Aorta (tissue), 5 donors: ENCODE results near the gene DCC. TPM values are rescaled to one million over a fixed set of nuclear protein-coding genes. Genes with fewer than 3 reads are reported as not detected.

Source experiments
- ATAC-seq: fragments of 200-7000 bp; cut with Tn5 transposase; one replicate; pipeline ENCODE4 v1.9.1; 2022; ENCODE audit warnings: moderate library complexity; ENCODE audit not compliant: low FRiP score
- DNase-seq, 2 donors: peaks; one replicate each; pipeline ENCODE4 v3.0.0-alpha.2; 2020
- H3K27ac ChIP-seq, 2 donors: one replicate each; pipeline ENCODE4 v1.5.1; 2013; ENCODE audit warnings: low read length in 2 of 2, mild to moderate bottlenecking in 2 of 2, moderate library complexity in 2 of 2, control low read depth in 1 of 2, inconsistent platforms in 1 of 2, low read depth in 1 of 2
- H3K27me3 ChIP-seq, 2 donors: one replicate each; pipeline ENCODE4 v1.6.1; 2013; ENCODE audit warnings: control low read depth in 1 of 2, low read length in 1 of 2, mild to moderate bottlenecking in 1 of 2, moderate library complexity in 1 of 2; ENCODE audit not compliant: insufficient read depth in 2 of 2, control insufficient read depth in 1 of 2
- H3K36me3 ChIP-seq, 2 donors: one replicate each; pipeline ENCODE4 v1.6.1; 2013; ENCODE audit warnings: control low read depth in 1 of 2, low read length in 1 of 2, mild to moderate bottlenecking in 1 of 2; ENCODE audit not compliant: insufficient read depth in 2 of 2, control insufficient read depth in 1 of 2
- H3K4me1 ChIP-seq, 2 donors: one replicate each; pipeline ENCODE4 v1.6.1; 2013; ENCODE audit warnings: low read length in 2 of 2, control low read depth in 1 of 2, mild to moderate bottlenecking in 1 of 2, moderate library complexity in 1 of 2; ENCODE audit not compliant: insufficient read depth in 2 of 2, control insufficient read depth in 1 of 2
- H3K4me3 ChIP-seq, 2 donors: one replicate each; pipeline ENCODE4 v1.5.1; 2013; ENCODE audit warnings: low read length in 2 of 2, control low read depth in 1 of 2, mild to moderate bottlenecking in 1 of 2
- H3K9me3 ChIP-seq: one replicate; pipeline ENCODE4 v1.6.1; 2013; ENCODE audit warnings: mild to moderate bottlenecking, low read length; ENCODE audit not compliant: control insufficient read depth
- WGBS, 2 donors: extraction: QIAGEN DNeasy Blood & Tissue Kit; methylation state at CpG; one replicate each; pipeline ENCODE4 v1.1.7; 2013; 5-methylcytosine and 5-hydroxymethylcytosine counted together
- intact Hi-C, 2 donors: fragments of 100-400 bp; cut with DNase I; formaldehyde crosslinking; loops; one replicate each; pipeline versions ENCODE4 v1.14.2 to v1.15.0; 2022
- polyA plus RNA-seq, 2 donors: library from polyadenylated mRNA; stranded (reverse); fragments of 200-250 nt; gene quantifications; one replicate each; pipeline ENCODE4 v1.2.3, GENCODE V29; 2013
- total RNA-seq, 2 donors: library from RNA; stranded (reverse); fragmentation: NEBNext Ultra II Directional; extraction: Animal tissue kit (Norgen Biotek cat#: 25700); gene quantifications; one replicate each; pipeline ENCODE4 v1.2.1, GENCODE V29; 2021
- donor health status: healthy with polysubstance abuse.
- donor health status: Bipolar disorder and iron deficiency.
- donor health status: DM: no; HTN: no; CAD: no.
- donor health status: DM: no; HTN: no; CAD: no.
- donor health status: DM: yes; HTN: yes; CAD: no.

DCC gene
- total and polyA plus RNA-seq, 4 donors, result 0.78 TPM; not detected in 3

DNA sequence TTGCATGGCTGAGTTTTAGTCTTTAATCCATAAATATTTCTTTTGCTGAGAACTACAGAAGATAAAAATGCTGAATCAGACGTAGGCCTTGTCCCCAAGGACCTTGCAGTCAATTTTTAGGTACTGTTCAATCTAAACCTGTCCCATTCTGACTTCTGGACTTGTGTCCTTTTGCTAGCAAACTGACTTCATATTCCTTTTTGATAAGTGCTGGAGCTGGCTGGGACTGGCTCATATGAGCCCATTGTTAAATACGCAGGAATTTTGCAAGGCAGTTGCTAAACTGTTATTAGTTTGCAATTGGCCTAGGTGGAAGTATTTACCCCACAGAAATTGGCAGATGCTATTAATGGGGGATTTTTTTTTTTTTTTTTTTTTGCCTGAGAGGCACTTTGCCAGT is 941.4 kb downstream of the DCC start:
- Histone ChIP-seq H3K27me3 (no peaks in the 10 kb centered on the region), H3K27ac (no peak overlapping the region), H3K4me3 (no peak overlapping the region), H3K4me1 (no peaks in the 10 kb centered on the region), H3K36me3 (no peaks in the 10 kb centered on the region), H3K9me3 (peaks cover under 1% of the 10 kb centered on the region)
- ATAC-seq (no peak), DNase-seq (no peak)
- 48 to 53% methylated on average over 2 of the region's 2 CpGs for WGBS, 2 donors
- intact Hi-C loops, result no loop called here

DNA sequence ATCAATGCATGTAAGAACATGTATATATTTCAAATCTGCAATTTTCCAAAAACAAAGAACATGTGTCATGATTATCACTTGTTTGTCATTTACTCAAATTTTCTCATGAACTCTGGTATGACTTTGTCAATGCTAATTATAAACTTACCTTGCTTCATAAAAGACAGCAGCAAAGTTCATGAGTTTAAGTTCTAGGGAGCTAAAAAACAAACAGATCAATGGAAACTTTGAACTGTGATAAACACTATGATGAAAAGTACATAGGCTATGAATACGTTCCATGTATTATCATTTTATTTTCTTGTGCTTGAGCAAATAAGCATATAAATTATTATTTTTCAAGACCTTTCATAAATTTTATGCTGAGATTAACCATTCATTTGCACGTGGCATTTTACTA is 943.7 kb downstream of the DCC start:
- DNase-seq, result no peak
- intact Hi-C loops, result no loop called here
- WGBS, 2 donors, result 65 to 70% methylated on average over 2 of the region's 2 CpGs

DNA sequence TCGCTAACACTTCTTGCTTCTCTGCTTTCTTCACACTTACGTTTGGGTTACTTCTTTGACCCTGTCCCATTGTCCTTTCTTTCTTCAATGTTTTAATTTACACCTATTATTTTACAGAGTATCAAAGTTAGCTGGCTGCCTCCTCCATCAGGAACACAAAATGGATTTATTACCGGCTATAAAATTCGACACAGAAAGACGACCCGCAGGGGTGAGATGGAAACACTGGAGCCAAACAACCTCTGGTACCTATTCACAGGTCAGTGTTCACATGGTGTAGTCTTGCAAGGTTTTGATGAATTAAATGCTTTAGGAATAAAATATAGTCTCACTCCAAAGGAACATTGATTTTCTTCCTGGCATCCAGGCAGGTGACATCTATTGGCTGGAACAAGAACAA is 965.5 kb downstream of the DCC start:
- no peaks in the 10 kb centered on the region for H3K27me3 ChIP-seq
- H3K4me1 ChIP-seq, result no peaks in the 10 kb centered on the region
- no peaks in the 10 kb centered on the region for H3K36me3 ChIP-seq
- H3K27ac ChIP-seq, result no peak overlapping the region
- H3K9me3 ChIP-seq, result peaks cover 3% of the 10 kb centered on the region
- DNase-seq (no peak), ATAC-seq (no peak)
- intact Hi-C loops, result no loop called here
- 70 to 73% methylated on average over 6 of the region's 6 CpGs for WGBS, 2 donors
- no peak overlapping the region for H3K4me3 ChIP-seq

More for the DNA sequence above, 943.7 kb downstream of the DCC start:
- no peaks in the 10 kb centered on the region for H3K27me3 ChIP-seq
- H3K27ac ChIP-seq, result no peak overlapping the region
- no peaks in the 10 kb centered on the region for H3K4me1 ChIP-seq
- ATAC-seq, result no peak
- peaks cover 2% of the 10 kb centered on the region for H3K9me3 ChIP-seq
- H3K4me3 ChIP-seq, result no peak overlapping the region
- H3K36me3 ChIP-seq, result no peaks in the 10 kb centered on the region

DNA sequence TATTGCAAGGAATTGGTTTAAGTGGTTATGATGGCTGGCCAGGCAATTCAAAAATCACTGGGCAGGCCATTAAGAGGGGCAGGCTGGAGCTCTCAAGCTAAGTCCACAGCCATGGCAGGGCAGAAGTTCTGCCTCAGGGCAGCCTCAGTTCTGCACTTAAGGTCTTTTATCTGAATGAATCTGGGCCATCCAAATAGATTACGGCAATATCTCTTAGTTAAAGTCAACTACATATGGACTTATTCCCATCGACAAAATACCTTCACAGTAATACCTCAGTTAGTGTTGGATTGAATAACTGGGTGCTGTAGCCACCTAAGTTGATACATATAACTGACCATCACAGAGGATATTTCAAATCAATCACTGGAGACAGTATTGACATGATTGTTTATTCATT is 979.6 kb downstream of the DCC start:
- H3K4me3 ChIP-seq, result no peak overlapping the region
- H3K9me3 ChIP-seq, result no peaks in the 10 kb centered on the region
- no peaks in the 10 kb centered on the region for H3K36me3 ChIP-seq
- H3K27me3 ChIP-seq, result no peaks in the 10 kb centered on the region
- DNase-seq (no peak), ATAC-seq (no peak)
- 87 to 94% methylated on average over 2 of the region's 2 CpGs for whole genome bisulfite sequencing, 2 donors
- intact Hi-C loops, result no loop called here
- no peak overlapping the region for H3K27ac ChIP-seq
- no peaks in the 10 kb centered on the region for H3K4me1 ChIP-seq

DNA sequence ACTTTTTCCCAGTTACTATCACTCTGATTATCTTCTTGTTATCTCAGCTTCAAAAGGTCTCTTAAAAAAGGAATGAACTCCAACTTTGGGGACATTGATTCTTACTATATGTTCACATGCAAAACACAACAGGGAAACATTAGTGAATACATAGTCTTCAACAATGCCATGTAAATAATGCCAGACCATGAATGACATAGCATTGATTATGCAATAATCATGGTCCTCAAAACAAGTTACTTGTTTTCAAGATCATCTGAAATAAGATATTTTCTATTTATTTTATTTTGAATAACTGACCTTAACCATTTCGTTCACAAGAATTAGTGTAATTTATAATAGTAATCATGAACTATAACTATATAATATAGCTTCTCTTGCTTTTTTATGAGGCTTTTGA is 982.2 kb downstream of the DCC start:
- ATAC-seq, result no peak
- no peak for DNase-seq
- 55 to 59% methylated on average over 1 of the region's 1 CpG for WGBS, 2 donors
- Histone ChIP-seq H3K4me3 (no peak overlapping the region), H3K9me3 (no peaks in the 10 kb centered on the region), H3K4me1 (no peaks in the 10 kb centered on the region), H3K27me3 (no peaks in the 10 kb centered on the region), H3K36me3 (no peaks in the 10 kb centered on the region), H3K27ac (no peak overlapping the region)
- intact Hi-C loops, result no loop called here

DNA sequence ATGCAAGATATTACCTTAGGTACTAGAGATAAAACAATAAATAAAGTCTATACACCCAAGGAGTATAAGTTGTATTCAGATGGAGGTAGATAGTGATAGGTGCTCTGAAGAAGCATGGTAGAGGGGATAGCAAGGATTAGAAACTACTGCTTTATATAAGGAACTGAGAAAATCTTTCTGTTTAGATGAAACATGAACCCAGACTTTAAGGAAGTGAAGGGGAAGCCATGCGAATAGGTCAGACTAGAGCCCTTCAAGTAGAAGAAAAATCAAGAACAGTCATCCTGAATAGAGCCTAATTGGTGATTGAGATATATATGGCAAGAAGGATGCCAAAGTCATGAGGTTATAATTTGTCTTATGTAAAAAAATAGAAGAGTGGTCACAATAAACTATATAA is 984.4 kb downstream of the DCC start:
- DNase-seq, result no peak
- no peak overlapping the region for H3K27ac ChIP-seq
- no peaks in the 10 kb centered on the region for H3K9me3 ChIP-seq
- H3K27me3 ChIP-seq, result no peaks in the 10 kb centered on the region
- intact Hi-C loops, result no loop called here
- ATAC-seq, result no peak
- H3K4me1 ChIP-seq, result no peaks in the 10 kb centered on the region
- H3K36me3 ChIP-seq, result no peaks in the 10 kb centered on the region
- WGBS, 2 donors, result 61 to 79% methylated on average over 1 of the region's 1 CpG
- no peak overlapping the region for H3K4me3 ChIP-seq

DNA sequence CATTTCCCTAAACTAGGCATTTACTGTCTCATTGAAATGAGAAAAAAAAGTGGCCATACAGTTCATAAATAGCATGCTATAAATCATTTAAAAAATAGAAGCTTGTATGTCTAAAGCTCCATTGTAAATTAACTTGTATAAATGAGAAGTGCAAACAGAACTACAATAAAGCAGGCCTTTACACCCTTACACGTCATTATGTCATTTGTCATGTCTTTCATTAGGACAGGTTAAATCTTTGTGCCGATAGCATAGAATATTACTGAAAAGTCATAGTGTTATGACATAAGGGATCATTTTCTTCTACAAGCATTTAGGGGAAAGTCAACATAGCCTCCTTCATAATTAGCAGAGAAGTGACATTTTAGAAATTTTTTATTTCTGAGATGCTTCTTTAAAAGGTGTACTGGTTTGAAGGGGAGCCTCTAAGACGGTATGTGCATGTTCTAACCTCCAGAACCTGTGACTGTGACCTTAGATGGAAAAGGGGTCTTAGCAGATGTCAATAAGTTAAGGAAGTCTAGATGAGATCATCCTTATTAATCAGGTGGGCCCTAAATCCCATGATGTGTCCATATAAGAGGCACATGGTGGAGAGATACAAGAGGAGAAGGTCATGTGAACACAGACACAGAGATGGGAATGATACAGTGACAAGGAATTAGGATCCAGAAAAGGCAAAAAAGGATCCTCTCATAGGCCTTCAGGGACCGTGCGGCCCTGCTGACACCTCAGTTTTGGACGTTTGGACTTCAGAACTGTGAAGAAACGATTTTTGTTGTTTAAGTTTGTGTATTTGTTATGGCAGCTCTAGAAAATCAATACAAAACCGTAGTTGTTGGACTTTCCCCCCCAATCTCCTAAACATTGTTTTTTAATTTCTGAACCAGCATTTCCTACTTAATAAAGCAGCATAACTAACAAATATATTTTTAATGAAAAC is 1020.8 kb downstream of the DCC start:
- DNase-seq (no peak), ATAC-seq (no peak)
- H3K9me3 ChIP-seq, result no peaks in the 10 kb centered on the region
- no peaks in the 10 kb centered on the region for H3K36me3 ChIP-seq
- intact Hi-C loops, result no loop called here
- H3K4me1 ChIP-seq, result no peaks in the 10 kb centered on the region
- WGBS, 2 donors, result 67 to 74% methylated on average over 8 of the region's 8 CpGs
- H3K27me3 ChIP-seq, result no peaks in the 10 kb centered on the region
- no peak overlapping the region for H3K4me3 ChIP-seq
- no peak overlapping the region for H3K27ac ChIP-seq

DNA sequence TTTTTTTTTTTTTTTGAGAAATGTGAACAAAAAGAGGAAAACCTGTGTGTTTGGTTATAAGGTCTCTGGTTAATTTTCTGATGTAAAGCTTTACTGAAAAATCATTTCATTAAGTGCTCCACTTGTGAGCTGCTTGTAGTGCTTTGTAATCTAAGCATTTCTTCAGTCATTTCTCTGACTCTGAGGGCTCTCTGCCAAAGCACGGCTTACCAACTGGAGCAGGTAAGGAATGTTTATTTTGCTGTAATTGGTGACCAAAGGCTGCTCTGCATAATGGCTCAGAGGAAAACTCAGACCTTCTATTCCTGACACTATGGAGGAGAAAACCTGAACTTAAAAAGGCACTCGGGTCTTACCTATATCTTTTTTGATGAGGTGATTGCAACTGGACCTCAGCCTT is 1035.6 kb downstream of the DCC start:
- no peak for DNase-seq
- H3K27me3 ChIP-seq, result no peaks in the 10 kb centered on the region
- ATAC-seq, result no peak
- H3K4me3 ChIP-seq, result no peak overlapping the region
- H3K27ac ChIP-seq, result no peak overlapping the region
- 41 to 47% methylated on average over 2 of the region's 2 CpGs for WGBS, 2 donors
- H3K36me3 ChIP-seq, result no peaks in the 10 kb centered on the region
- no peaks in the 10 kb centered on the region for H3K9me3 ChIP-seq
- no peaks in the 10 kb centered on the region for H3K4me1 ChIP-seq
- intact Hi-C loops, result no loop called here

DNA sequence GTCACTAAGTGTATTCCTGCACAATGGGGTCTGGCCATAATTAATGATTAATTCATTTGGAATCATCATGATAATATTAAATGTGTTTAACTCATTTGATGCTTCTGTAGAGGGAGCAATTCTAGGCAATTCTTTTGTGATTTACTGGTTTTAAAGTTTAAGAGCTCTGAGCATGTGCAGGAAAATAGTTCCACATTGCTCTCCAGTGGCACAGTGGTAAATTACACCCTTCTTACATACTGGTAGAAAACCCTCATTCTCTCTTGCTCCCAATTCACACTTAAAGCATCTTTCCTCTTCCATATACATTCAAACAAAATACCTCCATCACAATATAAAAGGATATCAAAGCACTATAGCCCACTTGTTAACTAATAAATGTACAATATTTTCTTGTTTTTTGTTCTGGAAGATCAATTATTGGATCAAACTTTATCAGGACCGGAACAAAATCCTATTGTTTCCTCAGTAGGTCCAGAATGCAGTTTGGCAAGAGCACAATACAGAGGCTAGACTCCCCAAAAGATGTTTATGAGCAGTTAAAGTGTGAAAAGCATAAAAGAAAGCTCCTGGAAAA is 1040.2 kb downstream of the DCC start:
- ATAC-seq, result no peak
- no peak for DNase-seq
- Histone ChIP-seq H3K27ac (no peak overlapping the region), H3K4me1 (no peaks in the 10 kb centered on the region), H3K4me3 (no peak overlapping the region), H3K27me3 (no peaks in the 10 kb centered on the region), H3K9me3 (no peaks in the 10 kb centered on the region), H3K36me3 (no peaks in the 10 kb centered on the region)
- WGBS, 2 donors, result 85 to 93% methylated on average over 1 of the region's 1 CpG
- intact Hi-C loops, result no loop called here
